IMR-90 (cell line): ENCODE measurements around the gene NUPR1. TPM values are rescaled to one million over a fixed set of nuclear protein-coding genes. Genes with fewer than 3 reads are reported as not detected.

Experiments used
- ATAC-seq: fragments of 200-7000 bp; cut with Tn5 transposase; 2 replicates; pipeline ENCODE4 v1.9.1; 2020; ENCODE audit warnings: low read depth, mild to moderate bottlenecking, moderate library complexity
- BruUV-seq: library from RNA; stranded (reverse); fragments of 400-500 nt; replicated peaks from 2 replicates; lab custom pipeline; 2021; lab: Mats Ljungman, UMichigan
- CTCF ChIA-PET: fragments of 300-600 bp; formaldehyde crosslinking; extraction: SDS; loops from one replicate; lab custom pipeline; 2021; ENCODE audit warnings: antibody characterized with exemption; lab: Yijun Ruan, JAX
- POLR2A ChIA-PET: fragments of 300-600 bp; sonication (Branson Sonifier 250); formaldehyde crosslinking; loops from one replicate; lab custom pipeline; 2022; ENCODE audit warnings: antibody characterized with exemption; ENCODE audit not compliant: unreplicated experiment; lab: Charles Lee
- DNase-seq: peaks from one replicate; pipeline ENCODE4 v3.0.0; 2013
- H2AFZ ChIP-seq: replicated peaks from 2 replicates; pipeline ENCODE3; 2013; ENCODE audit warnings: low read length, mild to moderate bottlenecking; ENCODE audit not compliant: poor library complexity
- H2AK5ac ChIP-seq: 2 replicates; pipeline ENCODE4 v1.6.1; 2013; ENCODE audit warnings: low read depth, low read length, inconsistent platforms
- H2AK9ac ChIP-seq: replicated peaks from 2 replicates; pipeline ENCODE3; 2013; ENCODE audit warnings: mild to moderate bottlenecking, low read depth, low read length, moderate library complexity; ENCODE audit not compliant: poor library complexity
- H2BK120ac ChIP-seq: 2 replicates; pipeline ENCODE4 v1.6.1; 2013; ENCODE audit warnings: low read depth, low read length, inconsistent platforms
- H2BK15ac ChIP-seq: 3 replicates; pipeline ENCODE4 v1.6.1; 2013; ENCODE audit warnings: low read depth, low read length, inconsistent platforms
- H2BK20ac ChIP-seq: 2 replicates; pipeline ENCODE4 v1.6.1; 2013; ENCODE audit warnings: low read depth, mild to moderate bottlenecking, inconsistent platforms, low read length, moderate library complexity
- H2BK5ac ChIP-seq: 2 replicates; pipeline ENCODE4 v1.6.1; 2013; ENCODE audit warnings: mild to moderate bottlenecking, low read depth, low read length, inconsistent platforms; ENCODE audit not compliant: poor library complexity, severe bottlenecking
- H3K14ac ChIP-seq: replicated peaks from 2 replicates; pipeline ENCODE4 v1.6.1; 2013; ENCODE audit warnings: low read depth, low read length, inconsistent platforms
- H3K18ac ChIP-seq: 2 replicates; pipeline ENCODE4 v1.6.1; 2013; ENCODE audit warnings: low read depth, low read length, control low read depth
- H3K23ac ChIP-seq: 2 replicates; pipeline ENCODE4 v1.6.1; 2013; ENCODE audit warnings: low read depth, low read length, inconsistent platforms
- H3K27ac ChIP-seq: 2 replicates; pipeline ENCODE4 v1.5.1; 2013; ENCODE audit warnings: mild to moderate bottlenecking, control low read depth, low read length; ENCODE audit not compliant: insufficient read depth
- H3K27me3 ChIP-seq: 2 replicates; pipeline ENCODE4 v1.6.1; 2013; ENCODE audit warnings: low read length; ENCODE audit not compliant: control insufficient read depth, insufficient read depth
- H3K36me3 ChIP-seq: 2 replicates; pipeline ENCODE4 v1.6.1; 2013; ENCODE audit warnings: low read length, mixed read lengths; ENCODE audit not compliant: control insufficient read depth, insufficient read depth
- H3K4ac ChIP-seq: 2 replicates; pipeline ENCODE4 v1.6.1; 2013; ENCODE audit warnings: low read depth, low read length, inconsistent platforms
- H3K4me1 ChIP-seq: 2 replicates; pipeline ENCODE4 v1.6.1; 2013; ENCODE audit warnings: low read length, mixed read lengths; ENCODE audit not compliant: control insufficient read depth, insufficient read depth
- H3K4me2 ChIP-seq: 2 replicates; pipeline ENCODE4 v1.6.1; 2013; ENCODE audit warnings: low read depth, mild to moderate bottlenecking, control low read depth, low read length, moderate library complexity
- H3K4me3 ChIP-seq: 2 replicates; pipeline ENCODE4 v1.5.1; 2013; ENCODE audit warnings: low read depth, mild to moderate bottlenecking, control low read depth, low read length, moderate library complexity; ENCODE audit not compliant: insufficient read depth
- H3K56ac ChIP-seq: 2 replicates; pipeline ENCODE4 v1.6.1; 2013; ENCODE audit warnings: low read length, inconsistent platforms; ENCODE audit not compliant: insufficient read depth; ENCODE audit errors: extremely low read depth
- H3K79me1 ChIP-seq, 2 experiments: 2 replicates each; pipeline ENCODE4 v1.6.1; 2013; ENCODE audit warnings: low read length in 2 of 2, inconsistent platforms in 1 of 2, low read depth in 1 of 2
- H3K9ac ChIP-seq: 2 replicates; pipeline ENCODE4 v1.6.1; 2013; ENCODE audit warnings: low read depth, low read length, control low read depth
- H3K9me1 ChIP-seq: 2 replicates; pipeline ENCODE4 v1.6.1; 2013; ENCODE audit warnings: low read length, inconsistent platforms; ENCODE audit not compliant: insufficient read depth
- H3K9me3 ChIP-seq: 2 replicates; pipeline ENCODE4 v1.6.1; 2013; ENCODE audit warnings: low read length; ENCODE audit not compliant: control insufficient read depth, insufficient read depth
- H4K20me1 ChIP-seq: 2 replicates; pipeline ENCODE4 v1.6.1; 2013; ENCODE audit warnings: low read length, inconsistent platforms; ENCODE audit not compliant: insufficient read depth
- H4K5ac ChIP-seq: 2 replicates; pipeline ENCODE4 v1.6.1; 2013; ENCODE audit warnings: mild to moderate bottlenecking, low read depth, low read length, control low read depth
- H4K8ac ChIP-seq, 2 experiments: 2 replicates each; pipeline ENCODE4 v1.6.1; 2013; ENCODE audit warnings: low read depth in 2 of 2, low read length in 2 of 2, control low read depth in 1 of 2, inconsistent platforms in 1 of 2
- H4K91ac ChIP-seq: 2 replicates; pipeline ENCODE4 v1.6.1; 2013; ENCODE audit warnings: low read depth, low read length, inconsistent platforms; ENCODE audit not compliant: insufficient read depth
- BHLHE40 ChIP-seq: fragments of 150-350 bp; IDR thresholded peaks from 2 replicates; pipeline ENCODE4 v1.6.1; 2016; ENCODE audit warnings: mild to moderate bottlenecking, low read depth, low read length
- CEBPB ChIP-seq: IDR thresholded peaks from 2 replicates; pipeline ENCODE4 v1.6.1; 2012; ENCODE audit warnings: low read depth, low read length, improper control_type of control experiment
- CHD1 ChIP-seq: IDR thresholded peaks from 2 replicates; pipeline ENCODE4 v1.6.1; 2012; ENCODE audit warnings: low read depth, low read length, improper control_type of control experiment
- FOS ChIP-seq: fragments of 150-350 bp; IDR thresholded peaks from 2 replicates; pipeline ENCODE4 v1.6.1; 2016; ENCODE audit warnings: low read depth, low read length
- MAFK ChIP-seq: IDR thresholded peaks from 2 replicates; pipeline ENCODE4 v1.6.1; 2012; ENCODE audit warnings: low read depth, low read length, improper control_type of control experiment
- MAZ ChIP-seq: IDR thresholded peaks from 2 replicates; pipeline ENCODE4 v1.6.1; 2012; ENCODE audit warnings: low read depth, mild to moderate bottlenecking, low read length, improper control_type of control experiment, moderate library complexity, borderline replicate concordance
- MXI1 ChIP-seq: IDR thresholded peaks from 2 replicates; pipeline ENCODE4 v1.6.1; 2012; ENCODE audit warnings: low read depth, mild to moderate bottlenecking, low read length, moderate library complexity, borderline replicate concordance
- NFE2L2 ChIP-seq: fragments of 150-350 bp; IDR thresholded peaks from 2 replicates; pipeline ENCODE4 v1.6.1; 2016; ENCODE audit warnings: low read depth, mild to moderate bottlenecking, low read length
- POLR2A ChIP-seq: IDR thresholded peaks from 2 replicates; pipeline ENCODE4 v1.6.1; 2012; ENCODE audit warnings: mild to moderate bottlenecking, low read depth, low read length
- RCOR1 ChIP-seq: IDR thresholded peaks from 2 replicates; pipeline ENCODE4 v1.6.1; 2012; ENCODE audit warnings: mild to moderate bottlenecking, low read length, improper control_type of control experiment; ENCODE audit not compliant: insufficient replicate concordance
- RFX5 ChIP-seq: IDR thresholded peaks from 2 replicates; pipeline ENCODE4 v1.8.0; 2012; ENCODE audit warnings: low read depth, mild to moderate bottlenecking, low read length, moderate library complexity
- SMC3 ChIP-seq: fragments of 150-350 bp; IDR thresholded peaks from 2 replicates; pipeline ENCODE4 v1.6.1; 2016; ENCODE audit warnings: low read depth, mild to moderate bottlenecking, antibody characterized with exemption, low read length, moderate library complexity
- WGBS, 2 experiments: methylation state at CpG; one replicate each; pipeline versions ENCODE4 v1.1.5 to v1.1.7; 2013; ENCODE audit warnings: missing lambda C conversion rate in 2 of 2; ENCODE audit not compliant: insufficient read length in 1 of 2; ENCODE audit errors: extremely low coverage in 2 of 2; 5-methylcytosine and 5-hydroxymethylcytosine counted together
- dilution Hi-C: fragments of 300-500 bp; cut with HindIII; formaldehyde crosslinking; loops from one replicate; pipeline ENCODE4 v1.14.3; 2018; ENCODE audit warnings: low sequenced_read_pairs; ENCODE audit not compliant: unreplicated experiment
- in situ Hi-C: fragments of 300-500 bp; cut with MboI; formaldehyde crosslinking; loops from 3 replicates; pipeline ENCODE4 v1.14.3; 2019; ENCODE audit warnings: low sequenced_read_pairs, inconsistent platforms, mixed read lengths
- intact Hi-C: fragments of 100-400 bp; cut with micrococcal nuclease; formaldehyde crosslinking; loops from 2 replicates; pipeline ENCODE4 v1.10.0; 2022
- polyA plus RNA-seq, 3 experiments: library from polyadenylated mRNA; depleted of rRNA; stranded (reverse); fragments of >200 nt; gene quantifications; 2 replicates each; pipeline ENCODE4 v1.2.3, GENCODE V29; 2012; ENCODE audit warnings: low replicate concordance in 1 of 3
- total RNA-seq: library from RNA; depleted of rRNA; stranded (reverse); fragments of >200 nt; gene quantifications from 2 replicates; pipeline ENCODE4 v1.2.3, GENCODE V29; 2012
- TF ChIP-seq, protein P1 (sequence below): fragments of 150-350 bp; IDR thresholded peaks from 2 replicates; pipeline ENCODE4 v1.6.1; 2017; ENCODE audit warnings: mild to moderate bottlenecking, antibody characterized with exemption, low read length, low read depth
- TF ChIP-seq, protein P2 (sequence below): fragments of 150-350 bp; IDR thresholded peaks from 2 replicates; pipeline ENCODE4 v1.6.1; 2016; ENCODE audit warnings: low read depth, mild to moderate bottlenecking, low read length, moderate library complexity, borderline replicate concordance
- TF ChIP-seq, protein P3 (sequence below): conservative IDR thresholded peaks from 2 replicates; pipeline ENCODE4 v1.5.1; 2012; ENCODE audit warnings: mild to moderate bottlenecking, low read depth, low read length, improper control_type of control experiment

Gene NUPR1
- total and polyA plus RNA-seq, 2 of the 4 experiments (the other 2 are of a cell fraction), result 10.2 to 27.9 TPM

DNA sequence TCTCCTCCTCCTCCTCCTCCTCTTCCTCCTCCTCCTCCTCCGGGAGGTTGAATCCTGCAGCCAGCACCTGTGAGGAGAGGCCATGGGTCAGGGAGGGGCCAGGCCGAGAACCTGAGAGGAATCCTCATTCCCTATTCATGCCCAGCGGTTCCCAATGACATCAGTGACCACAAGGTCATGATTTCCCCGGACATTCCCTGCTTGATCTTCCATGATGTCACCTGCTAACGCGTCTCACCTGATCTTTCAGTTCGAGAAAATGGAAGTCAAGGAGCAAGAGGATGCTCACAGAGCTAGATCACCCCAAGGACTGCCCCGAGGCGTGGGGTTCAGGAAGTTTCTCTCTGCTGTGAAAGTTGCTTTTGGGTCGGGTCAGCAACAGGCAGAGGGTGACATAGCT is 38.9 kb downstream of the NUPR1 start:
- H3K4me3 ChIP-seq, result no peak overlapping the region
- BruUV-seq, result no TSS peak

More for the DNA sequence above, 38.9 kb downstream of the NUPR1 start:
- no peaks in the 10 kb centered on the region for H3K79me1 ChIP-seq
- H3K4me2 ChIP-seq, result no peak overlapping the region
- WGBS, 2 experiments, result no CpG with 5 or more reads among the region's 10 CpGs
- H3K9ac ChIP-seq, result no peak overlapping the region
- no peak overlapping the region for H4K5ac ChIP-seq
- TF ChIP-seq MAFK, result no peak
- no peak for TF ChIP-seq NFE2L2
- TF ChIP-seq, protein P1, sequence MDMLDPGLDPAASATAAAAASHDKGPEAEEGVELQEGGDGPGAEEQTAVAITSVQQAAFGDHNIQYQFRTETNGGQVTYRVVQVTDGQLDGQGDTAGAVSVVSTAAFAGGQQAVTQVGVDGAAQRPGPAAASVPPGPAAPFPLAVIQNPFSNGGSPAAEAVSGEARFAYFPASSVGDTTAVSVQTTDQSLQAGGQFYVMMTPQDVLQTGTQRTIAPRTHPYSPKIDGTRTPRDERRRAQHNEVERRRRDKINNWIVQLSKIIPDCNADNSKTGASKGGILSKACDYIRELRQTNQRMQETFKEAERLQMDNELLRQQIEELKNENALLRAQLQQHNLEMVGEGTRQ, result no peak
- no peak for TF ChIP-seq MAZ
- TF ChIP-seq RFX5, result no peak
- no peak for TF ChIP-seq FOS
- TF ChIP-seq CEBPB, result no peak
- no peak for TF ChIP-seq SMC3
- TF ChIP-seq CHD1, result no peak
- no peak for TF ChIP-seq BHLHE40
- no peak for TF ChIP-seq RCOR1
- TF ChIP-seq, protein P2, sequence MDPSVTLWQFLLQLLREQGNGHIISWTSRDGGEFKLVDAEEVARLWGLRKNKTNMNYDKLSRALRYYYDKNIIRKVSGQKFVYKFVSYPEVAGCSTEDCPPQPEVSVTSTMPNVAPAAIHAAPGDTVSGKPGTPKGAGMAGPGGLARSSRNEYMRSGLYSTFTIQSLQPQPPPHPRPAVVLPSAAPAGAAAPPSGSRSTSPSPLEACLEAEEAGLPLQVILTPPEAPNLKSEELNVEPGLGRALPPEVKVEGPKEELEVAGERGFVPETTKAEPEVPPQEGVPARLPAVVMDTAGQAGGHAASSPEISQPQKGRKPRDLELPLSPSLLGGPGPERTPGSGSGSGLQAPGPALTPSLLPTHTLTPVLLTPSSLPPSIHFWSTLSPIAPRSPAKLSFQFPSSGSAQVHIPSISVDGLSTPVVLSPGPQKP, result no peak
- TF ChIP-seq, protein P3, sequence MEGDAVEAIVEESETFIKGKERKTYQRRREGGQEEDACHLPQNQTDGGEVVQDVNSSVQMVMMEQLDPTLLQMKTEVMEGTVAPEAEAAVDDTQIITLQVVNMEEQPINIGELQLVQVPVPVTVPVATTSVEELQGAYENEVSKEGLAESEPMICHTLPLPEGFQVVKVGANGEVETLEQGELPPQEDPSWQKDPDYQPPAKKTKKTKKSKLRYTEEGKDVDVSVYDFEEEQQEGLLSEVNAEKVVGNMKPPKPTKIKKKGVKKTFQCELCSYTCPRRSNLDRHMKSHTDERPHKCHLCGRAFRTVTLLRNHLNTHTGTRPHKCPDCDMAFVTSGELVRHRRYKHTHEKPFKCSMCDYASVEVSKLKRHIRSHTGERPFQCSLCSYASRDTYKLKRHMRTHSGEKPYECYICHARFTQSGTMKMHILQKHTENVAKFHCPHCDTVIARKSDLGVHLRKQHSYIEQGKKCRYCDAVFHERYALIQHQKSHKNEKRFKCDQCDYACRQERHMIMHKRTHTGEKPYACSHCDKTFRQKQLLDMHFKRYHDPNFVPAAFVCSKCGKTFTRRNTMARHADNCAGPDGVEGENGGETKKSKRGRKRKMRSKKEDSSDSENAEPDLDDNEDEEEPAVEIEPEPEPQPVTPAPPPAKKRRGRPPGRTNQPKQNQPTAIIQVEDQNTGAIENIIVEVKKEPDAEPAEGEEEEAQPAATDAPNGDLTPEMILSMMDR, result no peak
- TF ChIP-seq MXI1, result no peak
- no peak for TF ChIP-seq POLR2A
- H3K23ac ChIP-seq, result no peak overlapping the region
- no peak overlapping the region for H3K27ac ChIP-seq
- H4K8ac ChIP-seq, result no peak overlapping the region
- H3K9me3 ChIP-seq, result no peaks in the 10 kb centered on the region
- H2AK9ac ChIP-seq, result no peak overlapping the region
- intact Hi-C loops, result no loop called here
- ChIA-PET CTCF (no interaction called here), POLR2A (no interaction called here)
- no peak overlapping the region for H2AK5ac ChIP-seq
- dilution Hi-C loops, result no loop called here
- no peaks in the 10 kb centered on the region for H3K4me1 ChIP-seq
- H2BK20ac ChIP-seq, result no peak overlapping the region
- no peaks in the 10 kb centered on the region for H4K20me1 ChIP-seq
- H3K18ac ChIP-seq, result no peak overlapping the region
- H3K27me3 ChIP-seq, result peaks cover 36% of the 10 kb centered on the region
- no peak for DNase-seq
- no peak overlapping the region for H2BK120ac ChIP-seq
- no peak overlapping the region for H3K14ac ChIP-seq
- H3K4ac ChIP-seq, result no peak overlapping the region
- no peak overlapping the region for H4K91ac ChIP-seq
- H2BK15ac ChIP-seq, result no peak overlapping the region
- in situ Hi-C loops, result no loop called here
- no peak overlapping the region for H3K56ac ChIP-seq
- no peaks in the 10 kb centered on the region for H3K36me3 ChIP-seq
- H2AFZ ChIP-seq, result no peak overlapping the region
- no peak overlapping the region for H2BK5ac ChIP-seq
- peaks cover 4% of the 10 kb centered on the region; the same call in 1 of the 2 replicates for H3K9me1 ChIP-seq
- ATAC-seq, result no peak
